Cortex of kidney (tissue), 1 donor: ENCODE data around the gene TMEM62.

Source experiments
- DNase-seq: peaks from one replicate; lab custom pipeline; 2025; lab: John Stamatoyannopoulos, UW

Gene TMEM62

DNA sequence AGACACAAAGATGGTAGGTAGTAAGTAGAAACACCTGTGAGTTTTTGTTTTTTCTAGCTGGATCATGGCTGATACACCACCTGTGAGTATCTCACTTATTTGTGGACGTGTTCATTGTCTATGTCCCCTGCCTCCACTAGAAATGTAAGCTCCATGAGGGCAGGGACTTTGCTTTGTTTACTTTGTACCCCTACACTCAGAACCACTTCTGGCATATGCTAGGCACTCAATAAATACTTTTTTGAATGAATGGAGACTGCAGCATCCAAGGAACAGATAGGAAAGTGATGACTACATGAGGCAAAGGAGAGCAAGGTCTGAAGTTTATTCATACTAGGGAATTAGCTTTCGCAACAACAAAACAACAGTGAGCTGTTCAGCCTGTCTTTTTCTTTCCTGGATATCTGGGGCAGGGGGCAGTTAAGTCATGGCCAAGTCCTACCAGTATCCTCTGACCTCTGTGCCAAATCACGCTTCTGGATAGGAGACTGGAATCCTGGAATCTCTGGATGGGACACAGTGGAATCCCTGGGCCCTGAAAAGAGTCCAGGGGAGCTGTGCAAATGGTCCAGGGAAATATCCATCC, 99.0 kb downstream of the TMEM62 start:
- DNase-seq: no peak
